Memory B cell (primary cell): ENCODE data around the gene SNX21.
"Not testable (repeated sequence)": the region's sequence is repeated elsewhere in the genome, so short reads cannot be mapped to it uniquely, and the experiment has no call there.

Experiments
- ATAC-seq: fragments of 150-1000 bp; cut with Tn5 transposase; 2 replicates; pipeline ENCODE4 v1.10.0; 2021; ENCODE audit warnings: low read depth, mild to moderate bottlenecking, moderate library complexity
- DNase-seq, 2 donors: peaks; one replicate each; pipeline ENCODE4 v3.0.0; 2022; ENCODE audit warnings: low spot score in 2 of 2
- H3K27ac Mint-ChIP-seq: one replicate; pipeline ENCODE4 v1.8.0; 2022; ENCODE audit warnings: mild to moderate bottlenecking, moderate library complexity, mixed read lengths
- H3K27me3 Mint-ChIP-seq: one replicate; pipeline ENCODE4 v1.8.0; 2022; ENCODE audit warnings: mixed read lengths
- H3K36me3 Mint-ChIP-seq: one replicate; pipeline ENCODE4 v1.8.0; 2022; ENCODE audit warnings: mild to moderate bottlenecking, mixed read lengths
- H3K4me1 Mint-ChIP-seq: one replicate; pipeline ENCODE4 v1.8.0; 2022; ENCODE audit warnings: mixed read lengths
- H3K4me3 Mint-ChIP-seq: one replicate; pipeline ENCODE4 v1.8.0; 2022; ENCODE audit warnings: mild to moderate bottlenecking, moderate library complexity, mixed read lengths
- H3K9me3 Mint-ChIP-seq: one replicate; pipeline ENCODE4 v1.8.0; 2022; ENCODE audit warnings: mixed read lengths

Gene SNX21

GRCh38 chr20:45873409-45874103 lies 40.0 kb downstream of the SNX21 start:
- Mint-ChIP-seq H3K27me3 (no peaks in the 10 kb centered on the region), H3K4me3 (no peak overlapping the region), H3K27ac (no peak overlapping the region), H3K4me1 (peaks cover 2% of the 10 kb centered on the region), H3K9me3 (no peaks in the 10 kb centered on the region), H3K36me3 (peaks cover 6% of the 10 kb centered on the region)
- no peak for DNase-seq
- ATAC-seq, result no peak

GRCh38 chr20:45874104-45874481 lies 40.5 kb downstream of the SNX21 start:
- not testable (repeated sequence) for H3K36me3 Mint-ChIP-seq, H3K4me1 Mint-ChIP-seq, H3K27ac Mint-ChIP-seq, H3K4me3 Mint-ChIP-seq, ATAC-seq, DNase-seq, H3K27me3 Mint-ChIP-seq, H3K9me3 Mint-ChIP-seq

GRCh38 chr20:45874576-45874975 lies 41.0 kb downstream of the SNX21 start:
- no peaks in the 10 kb centered on the region for H3K9me3 Mint-ChIP-seq
- no peak overlapping the region for H3K4me3 Mint-ChIP-seq
- no peak for ATAC-seq
- no peak for DNase-seq
- peaks cover 6% of the 10 kb centered on the region for H3K36me3 Mint-ChIP-seq
- peaks cover 2% of the 10 kb centered on the region for H3K4me1 Mint-ChIP-seq
- no peaks in the 10 kb centered on the region for H3K27me3 Mint-ChIP-seq
- H3K27ac Mint-ChIP-seq, result no peak overlapping the region

DNA sequence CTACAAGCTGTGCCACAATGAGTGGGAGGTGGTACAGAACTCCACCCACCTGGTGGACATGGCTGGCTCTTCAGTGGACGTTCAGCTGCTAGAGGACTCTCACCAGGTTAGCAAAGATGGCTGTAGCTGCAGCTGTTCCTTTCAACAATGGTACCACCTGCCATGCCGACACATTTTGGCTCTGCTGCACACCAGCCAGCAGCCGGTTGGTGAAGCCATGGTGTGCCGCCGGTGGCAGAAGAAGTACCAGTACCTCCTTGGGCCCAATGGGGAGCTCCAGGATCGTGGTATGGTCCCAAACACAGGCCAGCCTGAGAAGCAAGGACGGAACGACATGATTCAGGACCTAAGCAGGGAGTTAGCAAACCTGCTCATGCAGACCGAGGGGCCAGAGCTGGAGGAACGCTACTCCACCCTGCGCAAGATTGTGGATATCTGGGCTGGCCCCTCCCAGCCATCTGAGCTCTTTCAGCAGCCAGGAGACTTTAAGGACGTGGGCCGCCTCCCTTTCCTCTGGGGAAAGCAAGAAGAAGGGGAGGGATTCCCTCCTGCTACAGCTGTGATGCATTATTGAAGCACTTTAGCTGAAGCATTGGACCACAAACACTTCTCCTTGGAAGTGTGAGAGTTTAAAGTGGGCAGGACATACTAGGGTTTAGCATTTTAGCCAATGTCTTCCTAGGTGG lies 44.6 kb downstream of the SNX21 start:
- ATAC-seq, result no peak
- H3K9me3 Mint-ChIP-seq, result no peaks in the 10 kb centered on the region
- peaks cover 19% of the 10 kb centered on the region for H3K4me1 Mint-ChIP-seq
- peaks cover 3% of the 10 kb centered on the region for H3K36me3 Mint-ChIP-seq
- DNase-seq, result no peak
- H3K27ac Mint-ChIP-seq, result no peak overlapping the region
- H3K27me3 Mint-ChIP-seq, result no peaks in the 10 kb centered on the region
- H3K4me3 Mint-ChIP-seq, result no peak overlapping the region

DNA sequence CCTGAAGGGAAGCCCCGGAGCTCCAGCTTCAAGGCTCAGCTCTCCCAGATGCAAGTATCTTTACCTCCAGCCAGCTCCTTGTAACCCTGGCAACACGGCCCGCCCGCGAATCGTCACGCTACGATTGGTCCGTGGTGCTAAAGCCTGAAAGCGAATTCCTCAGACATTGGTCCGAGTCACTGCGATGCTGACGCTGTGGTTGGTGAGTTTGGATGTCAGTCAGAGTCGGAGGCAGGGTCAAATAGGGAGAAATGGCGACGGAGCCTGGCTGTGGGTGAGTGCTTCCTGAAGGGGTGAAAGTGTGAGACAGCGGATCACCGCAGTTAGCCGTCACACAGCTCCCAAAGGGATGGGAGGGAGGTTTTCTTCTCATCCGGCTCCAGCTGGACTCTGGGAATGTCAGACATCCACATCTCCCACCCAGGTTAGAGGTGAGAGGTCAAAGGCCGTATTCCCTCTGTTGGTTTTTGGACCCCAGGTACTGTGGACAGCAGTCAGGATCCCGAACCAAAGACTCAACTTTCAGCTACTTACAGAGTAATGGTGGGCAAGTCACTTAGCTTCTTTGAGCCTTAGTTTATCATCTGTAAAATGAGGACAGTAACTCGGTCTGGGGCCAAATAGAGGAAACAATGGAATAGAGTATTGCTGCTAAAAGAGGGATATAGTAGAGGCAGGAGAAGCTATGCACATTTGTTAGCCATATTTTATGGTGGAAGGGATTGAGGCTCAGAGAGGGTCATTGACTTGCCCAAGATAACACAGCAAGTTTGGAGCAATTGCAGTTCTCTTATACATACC lies 47.6 kb downstream of the SNX21 start, which contains the start of gene ZSWIM1:
TSS of gene ZSWIM1 (plus strand) at position 240 of the 801 bp plus-strand sequence. CDS start 1,366 bp downstream, outside the sequence.
- H3K4me1 Mint-ChIP-seq, result peaks cover 24% of the 10 kb centered on the region
- peak; percentile 99 for ATAC-seq
- H3K27ac Mint-ChIP-seq, result peak within 1 kb of the TSS; percentile 91
- H3K36me3 Mint-ChIP-seq, result peaks cover 5% of the 10 kb centered on the region
- DNase-seq, result peak; percentile 97 to 99
- H3K27me3 Mint-ChIP-seq, result no peaks in the 10 kb centered on the region
- H3K9me3 Mint-ChIP-seq, result no peaks in the 10 kb centered on the region
- peak within 1 kb of the TSS; percentile 86 for H3K4me3 Mint-ChIP-seq

GRCh38 chr20:45882469-45883099 lies 49.0 kb downstream of the SNX21 start:
- peak overlapping the region; percentile 51 for H3K27ac Mint-ChIP-seq
- no peaks in the 10 kb centered on the region for H3K27me3 Mint-ChIP-seq
- no peak for DNase-seq
- H3K4me3 Mint-ChIP-seq, result peak overlapping the region; percentile 70
- ATAC-seq, result no peak
- peaks cover 24% of the 10 kb centered on the region for H3K4me1 Mint-ChIP-seq
- no peaks in the 10 kb centered on the region for H3K9me3 Mint-ChIP-seq
- H3K36me3 Mint-ChIP-seq, result peaks cover 3% of the 10 kb centered on the region

DNA sequence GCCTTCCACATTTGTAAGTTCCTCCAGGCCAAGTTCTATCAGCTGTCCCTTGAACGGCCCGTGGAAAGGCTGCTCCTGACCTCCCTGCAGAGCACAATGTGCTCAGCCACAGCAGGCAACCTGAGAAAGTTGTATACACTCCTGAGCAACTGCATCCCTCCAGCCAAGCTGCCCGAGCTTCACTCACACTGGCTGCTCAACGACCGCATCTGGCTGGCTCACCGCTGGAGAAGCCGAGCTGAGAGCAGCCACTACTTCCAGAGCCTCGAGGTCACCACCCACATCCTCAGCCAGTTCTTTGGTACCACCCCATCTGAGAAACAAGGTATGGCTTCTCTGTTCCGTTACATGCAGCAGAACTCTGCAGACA lies 49.5 kb downstream of the SNX21 start:
- H3K27me3 Mint-ChIP-seq, result no peaks in the 10 kb centered on the region
- no peak overlapping the region for H3K27ac Mint-ChIP-seq
- no peak for DNase-seq
- no peak overlapping the region for H3K4me3 Mint-ChIP-seq
- no peaks in the 10 kb centered on the region for H3K9me3 Mint-ChIP-seq
- peaks cover 24% of the 10 kb centered on the region for H3K4me1 Mint-ChIP-seq
- ATAC-seq, result no peak
- H3K36me3 Mint-ChIP-seq, result peaks cover 3% of the 10 kb centered on the region

- Mint-ChIP-seq H3K36me3 (peaks cover 3% of the 10 kb centered on the region), H3K9me3 (no peaks in the 10 kb centered on the region), H3K4me3 (no peak overlapping the region), H3K4me1 (peaks cover 25% of the 10 kb centered on the region), H3K27ac (no peak overlapping the region), H3K27me3 (no peaks in the 10 kb centered on the region)
- DNase-seq (no peak), ATAC-seq (no peak)
Measured at GRCh38 chr20:45886590-45887345, 53.2 kb downstream of the SNX21 start.

DNA sequence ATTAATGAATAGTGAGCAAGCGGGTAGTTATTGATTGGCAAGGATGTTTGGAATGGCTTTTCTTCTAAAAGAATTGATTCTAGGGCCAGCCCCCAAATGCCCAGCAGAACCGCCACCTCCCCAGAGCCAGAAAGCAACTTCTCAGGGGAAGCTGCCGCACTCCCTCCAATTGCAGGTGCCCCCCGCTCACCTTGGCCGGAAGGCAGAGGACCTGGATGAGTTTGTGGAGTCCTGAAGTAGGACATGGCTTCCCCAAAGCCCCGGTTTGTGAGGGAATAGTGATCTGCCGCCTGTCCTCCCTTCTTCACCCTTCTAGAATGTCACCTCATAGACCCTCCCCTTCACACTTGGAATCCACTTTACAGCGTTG lies 53.7 kb downstream of the SNX21 start, which contains the start of gene SPATA25:
TSS of gene SPATA25 (minus strand) at position 277 of the 370 bp plus-strand sequence. CDS start at position 245, 32 bp downstream.
- H3K9me3 Mint-ChIP-seq, result no peaks in the 10 kb centered on the region
- peaks cover 3% of the 10 kb centered on the region for H3K36me3 Mint-ChIP-seq
- DNase-seq, result no peak
- peaks cover 27% of the 10 kb centered on the region for H3K4me1 Mint-ChIP-seq
- no peak for ATAC-seq
- H3K27ac Mint-ChIP-seq, result no peak within 1 kb of the TSS
- H3K4me3 Mint-ChIP-seq, result no peak within 1 kb of the TSS
- H3K27me3 Mint-ChIP-seq, result no peaks in the 10 kb centered on the region

DNA sequence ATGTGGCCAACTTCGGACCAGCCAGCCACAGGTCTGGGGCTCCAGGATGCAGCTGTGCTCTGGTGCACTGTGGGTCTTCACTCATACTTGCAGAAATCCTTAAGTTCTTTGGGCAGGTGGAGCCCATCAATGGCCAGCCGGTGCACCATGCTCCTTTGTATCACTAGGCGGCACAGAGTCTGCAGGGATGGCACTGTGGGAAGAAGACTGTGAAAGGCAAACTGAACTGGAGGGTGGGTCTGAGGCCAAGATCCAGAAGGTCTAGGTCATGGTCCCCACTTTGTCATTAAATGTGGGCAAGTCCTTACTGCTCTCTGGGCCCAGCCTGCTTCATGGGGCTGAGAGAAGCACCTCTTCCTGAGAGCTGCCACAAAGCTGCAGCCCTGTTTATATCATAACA lies 55.1 kb downstream of the SNX21 start:
- peaks cover 27% of the 10 kb centered on the region for H3K4me1 Mint-ChIP-seq
- no peaks in the 10 kb centered on the region for H3K9me3 Mint-ChIP-seq
- ATAC-seq (no peak), DNase-seq (no peak)
- H3K27me3 Mint-ChIP-seq, result no peaks in the 10 kb centered on the region
- peaks cover 4% of the 10 kb centered on the region for H3K36me3 Mint-ChIP-seq
- no peak overlapping the region for H3K27ac Mint-ChIP-seq
- no peak overlapping the region for H3K4me3 Mint-ChIP-seq

DNA sequence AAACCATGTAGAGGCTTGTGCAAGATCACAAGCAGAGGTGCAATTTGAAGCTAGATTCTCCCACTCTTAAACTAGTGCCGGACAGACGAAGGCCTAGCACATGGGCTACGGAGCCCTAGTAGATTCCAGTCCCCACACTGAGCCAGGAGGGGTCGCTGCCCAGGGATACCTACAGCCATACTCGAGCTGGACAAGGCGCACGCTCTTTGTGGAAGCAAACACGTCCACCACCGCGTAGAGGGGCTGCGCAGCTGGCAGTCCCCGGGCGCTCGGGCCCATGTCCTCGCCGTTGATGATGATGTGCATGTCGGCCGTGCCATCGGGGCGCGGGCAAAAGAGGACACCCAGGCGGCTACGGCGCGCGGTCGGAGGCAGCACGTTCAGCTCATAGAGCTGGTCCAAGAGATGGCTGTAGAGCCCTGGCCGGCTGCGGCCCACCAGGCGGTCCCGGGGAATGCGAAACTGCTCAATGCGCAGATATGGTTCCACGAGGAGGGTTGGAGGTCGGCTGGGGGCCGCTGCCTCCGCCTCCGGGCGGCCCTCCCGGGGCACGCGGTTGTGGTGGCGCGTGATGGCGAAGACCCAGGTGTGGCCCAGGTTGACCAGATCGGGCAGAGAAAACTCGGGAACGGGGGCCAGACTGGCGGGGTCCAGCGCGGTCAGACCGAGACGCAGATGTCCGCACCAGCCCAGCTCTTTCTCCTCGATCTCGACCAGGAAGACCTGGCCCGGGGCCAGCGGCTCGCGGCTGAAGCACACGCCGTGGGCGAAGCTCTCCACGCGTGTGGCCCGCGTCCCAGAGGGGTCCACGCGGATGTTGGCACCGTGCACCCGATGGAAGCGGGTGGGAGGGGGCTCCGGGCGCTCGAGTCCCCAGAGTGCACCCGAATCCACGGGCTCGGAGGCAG lies 56.7 kb downstream of the SNX21 start:
- DNase-seq (peak in 1 of 2 donors; percentile 50), ATAC-seq (peak; percentile 23)
- H3K4me1 Mint-ChIP-seq, result peaks cover 25% of the 10 kb centered on the region
- no peaks in the 10 kb centered on the region for H3K9me3 Mint-ChIP-seq
- peaks cover 4% of the 10 kb centered on the region for H3K36me3 Mint-ChIP-seq
- H3K27ac Mint-ChIP-seq, result peak overlapping the region; percentile 91
- H3K4me3 Mint-ChIP-seq, result peak overlapping the region; percentile 93
- H3K27me3 Mint-ChIP-seq, result no peaks in the 10 kb centered on the region
